Activated CD8-positive, alpha-beta memory T cell treated with anti-CD3 and anti-CD28 coated beads for 1 hour (primary cell): Measurements from ENCODE around the gene ODAD3.

Experiments
- DNase-seq, 2 donors: peaks; one replicate each; pipeline ENCODE4 v3.0.0-alpha.2; 2020; ENCODE audit warnings: low read depth in 1 of 2; ENCODE audit errors: extremely low read depth in 1 of 2

ODAD3 gene

GRCh38 chr19:11378319-11379189 lies 56.4 kb downstream of the ODAD3 start:
- DNase-seq: no peak

DNA sequence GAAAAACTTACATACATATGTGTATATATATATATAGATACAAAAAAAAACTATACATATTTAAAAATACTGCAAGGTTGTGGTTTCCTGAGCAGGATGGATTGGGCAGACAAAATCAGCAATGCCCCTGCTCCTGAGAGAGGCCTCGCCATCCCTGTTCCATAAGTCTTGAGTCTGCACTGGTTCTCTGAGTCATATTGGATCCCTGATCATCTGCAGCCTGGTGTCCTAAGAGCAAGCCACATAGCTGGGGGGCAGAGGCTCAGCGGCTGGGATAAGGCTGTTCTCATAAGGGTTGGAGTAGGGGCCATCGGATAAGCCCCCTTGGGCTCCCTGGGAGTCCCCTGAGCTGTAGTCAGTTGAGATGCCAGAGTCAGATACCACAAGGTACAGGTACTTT lies 57.2 kb downstream of the ODAD3 start:
- no peak for DNase-seq

DNA sequence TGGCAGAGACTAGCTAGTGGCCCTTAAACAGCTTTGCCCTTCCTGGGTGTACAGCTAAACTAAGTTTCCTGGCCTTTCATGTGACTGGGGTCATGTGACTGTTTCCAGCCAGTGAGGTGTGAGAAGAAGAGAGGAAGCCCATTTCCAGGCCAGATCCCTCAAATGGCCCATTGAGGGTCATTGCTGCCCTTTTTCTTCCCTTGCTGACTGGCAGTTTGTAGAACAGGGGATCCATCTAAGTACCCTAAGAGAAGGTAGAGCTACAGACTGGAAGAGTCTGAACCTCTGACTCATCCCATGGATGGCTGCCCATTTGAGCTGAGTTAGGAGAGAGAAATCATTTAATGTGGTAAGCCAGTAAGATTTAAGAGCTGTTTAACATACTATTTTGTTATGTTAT lies 57.7 kb downstream of the ODAD3 start:
- DNase-seq: no peak

GRCh38 chr19:11375143-11375948 lies 59.6 kb downstream of the ODAD3 start:
- DNase-seq: peak; percentile 20 to 40

GRCh38 chr19:11374433-11375142 lies 60.3 kb downstream of the ODAD3 start, which contains the start of gene SWSAP1:
TSS of gene SWSAP1 (plus strand) at chr19:11374666. CDS start at chr19:11374681, 15 bp downstream.
- DNase-seq: peak; percentile 90 to 94

DNA sequence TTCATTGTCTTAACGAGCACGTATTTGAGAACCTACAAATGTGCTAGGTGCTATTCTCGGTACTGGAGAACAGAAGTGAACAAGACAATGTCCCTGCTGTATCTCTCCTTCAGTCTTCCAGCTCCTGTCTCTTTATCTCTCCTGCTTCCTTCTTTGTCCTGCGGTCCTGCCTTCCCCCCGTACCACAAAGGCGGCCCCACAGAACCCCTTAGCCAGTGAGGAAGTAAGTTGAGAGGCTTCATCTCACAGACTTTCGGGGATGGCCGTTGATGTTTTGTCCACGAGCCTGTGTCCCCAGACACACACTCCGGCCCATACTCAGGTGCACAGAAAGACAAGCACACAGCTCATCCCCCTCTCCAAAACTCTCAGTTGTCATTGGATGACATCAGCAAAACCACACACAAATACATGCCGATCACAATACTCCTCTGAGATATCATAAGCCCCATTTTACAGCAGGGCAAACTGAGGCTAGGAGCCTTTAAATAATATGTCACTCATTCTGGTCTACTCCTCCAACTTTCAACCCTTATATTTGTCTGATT lies 61.0 kb downstream of the ODAD3 start:
- DNase-seq: no peak

GRCh38 chr19:11373166-11373884 lies 61.6 kb downstream of the ODAD3 start:
- no peak for DNase-seq

DNA sequence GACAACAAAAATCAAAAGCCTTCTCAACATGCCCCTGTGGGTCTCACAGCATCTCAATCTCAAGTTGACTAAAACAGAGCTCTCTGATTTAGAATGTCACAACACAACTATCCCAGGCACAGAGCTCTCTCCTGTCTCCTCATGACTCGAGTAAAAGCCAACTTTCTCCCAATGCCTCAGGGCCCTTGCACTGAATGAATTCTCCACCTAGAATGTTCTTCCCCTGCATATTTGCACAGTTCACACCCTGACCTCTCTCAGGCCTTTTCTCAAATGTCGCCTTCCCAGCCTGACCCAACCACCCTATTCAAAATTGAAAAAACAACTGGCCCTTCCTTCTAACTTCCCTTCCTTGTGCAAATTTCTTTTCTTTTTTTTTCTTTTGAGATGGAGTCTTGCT lies 64.2 kb downstream of the ODAD3 start:
- DNase-seq: no peak
